GM12874 (cell line): Measurements from ENCODE around the gene CNIH1.

ENCODE experiments used
- CTCF ChIP-seq: IDR thresholded peaks from 2 replicates; pipeline ENCODE4 v1.5.1; 2011; ENCODE audit warnings: low read depth, mild to moderate bottlenecking, control low read depth, low read length, moderate library complexity; ENCODE audit not compliant: insufficient read depth

Gene CNIH1

GRCh38 chr14:54475187-54475899 lies 34.2 kb upstream of the CNIH1 start:
- TF ChIP-seq CTCF, result no peak

- no peak for TF ChIP-seq CTCF
Measured at GRCh38 chr14:54474232-54474793, 33.1 kb upstream of the CNIH1 start.

- TF ChIP-seq CTCF, result no peak
Measured at GRCh38 chr14:54472315-54472714, 31.1 kb upstream of the CNIH1 start.

GRCh38 chr14:54471641-54472040 lies 30.5 kb upstream of the CNIH1 start:
- TF ChIP-seq CTCF, result no peak

GRCh38 chr14:54470701-54471100 lies 29.5 kb upstream of the CNIH1 start:
- TF ChIP-seq CTCF, result no peak

- no peak for TF ChIP-seq CTCF
Measured at GRCh38 chr14:54467280-54467679, 26.1 kb upstream of the CNIH1 start.

GRCh38 chr14:54465654-54466053 lies 24.5 kb upstream of the CNIH1 start:
- no peak for TF ChIP-seq CTCF
